NCI-H82 treated with DMSO at 0.1 percent for 48 hours (cell line): ENCODE measurements around the gene HAPLN2.
A peak's percentile ranks its signal among the peaks of the same experiment; 100 is the strongest.

ENCODE experiments used
- DNase-seq: peaks from one replicate; lab custom pipeline; 2025; ENCODE audit not compliant: unreplicated experiment; lab: John Stamatoyannopoulos, UW

The HAPLN2 gene

DNA sequence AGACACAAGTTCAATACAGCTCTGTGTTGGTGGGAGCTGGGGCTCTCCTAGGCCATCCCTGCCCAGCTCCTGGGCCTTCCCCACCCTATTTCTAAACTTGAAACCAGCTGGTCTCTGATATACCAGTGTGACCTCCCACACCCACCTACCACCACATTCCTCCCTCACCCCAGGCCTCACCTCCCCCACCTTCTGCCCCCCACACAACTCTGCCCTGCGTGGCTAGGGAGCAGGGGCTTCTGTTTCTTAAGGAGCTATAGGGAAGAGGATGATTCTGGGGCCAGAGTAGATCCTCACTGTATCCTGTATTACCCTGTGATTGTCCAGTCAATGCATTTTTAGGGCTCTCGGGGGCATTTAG, 41.5 kb downstream of the HAPLN2 start:
- no peak for DNase-seq

DNA sequence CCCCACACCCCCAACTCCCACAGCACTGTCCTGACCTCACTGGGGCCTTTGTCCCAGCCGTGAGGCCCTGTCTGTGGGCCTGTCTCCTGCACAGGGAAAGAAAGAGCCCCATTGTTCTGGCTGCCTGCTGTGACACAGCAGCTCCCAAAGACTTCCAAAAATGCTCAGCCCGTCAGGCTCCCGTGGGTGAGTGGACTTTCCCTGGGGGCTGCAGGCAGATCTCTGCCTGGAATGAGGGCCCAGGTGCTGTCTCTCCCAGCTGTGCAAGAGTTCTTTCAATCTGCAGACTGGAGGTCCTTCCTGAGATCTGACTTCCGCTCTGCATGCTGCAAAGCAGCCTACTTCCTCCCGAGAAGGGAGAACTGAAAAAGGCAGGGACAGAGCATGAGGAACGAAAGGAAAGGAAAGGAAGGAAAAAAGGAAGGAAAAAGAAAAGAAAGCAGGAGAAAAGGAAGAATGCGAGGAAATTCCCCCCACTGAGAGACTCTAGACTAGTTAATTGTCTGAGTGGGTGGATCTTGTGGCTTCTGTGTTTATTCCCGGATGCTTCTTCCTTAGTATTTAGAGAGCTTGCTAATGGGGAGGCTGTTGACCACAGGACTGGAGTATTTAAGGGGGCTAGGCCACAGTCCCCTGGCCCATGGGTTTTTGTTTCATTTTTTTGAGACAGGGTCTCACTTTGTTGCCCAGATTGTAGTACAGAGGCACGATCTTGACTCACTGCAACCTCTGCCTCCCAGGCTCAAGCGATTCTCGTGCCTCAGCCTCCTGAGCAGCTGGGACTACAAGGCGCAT, 43.0 kb downstream of the HAPLN2 start:
- DNase-seq: no peak

DNA sequence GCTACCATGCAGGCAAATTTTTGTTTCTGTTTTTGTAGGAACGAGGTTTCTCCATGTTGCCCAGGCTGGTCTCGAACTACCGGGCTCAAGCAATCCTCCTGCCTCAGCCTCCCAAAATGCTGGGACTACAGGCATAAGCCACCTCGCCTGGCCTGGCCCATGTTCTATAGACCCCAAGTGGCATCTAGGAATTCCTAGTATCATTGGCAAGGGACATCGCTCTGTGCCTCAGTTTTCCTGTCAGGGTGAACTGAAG, 43.5 kb downstream of the HAPLN2 start:
- no peak for DNase-seq

DNA sequence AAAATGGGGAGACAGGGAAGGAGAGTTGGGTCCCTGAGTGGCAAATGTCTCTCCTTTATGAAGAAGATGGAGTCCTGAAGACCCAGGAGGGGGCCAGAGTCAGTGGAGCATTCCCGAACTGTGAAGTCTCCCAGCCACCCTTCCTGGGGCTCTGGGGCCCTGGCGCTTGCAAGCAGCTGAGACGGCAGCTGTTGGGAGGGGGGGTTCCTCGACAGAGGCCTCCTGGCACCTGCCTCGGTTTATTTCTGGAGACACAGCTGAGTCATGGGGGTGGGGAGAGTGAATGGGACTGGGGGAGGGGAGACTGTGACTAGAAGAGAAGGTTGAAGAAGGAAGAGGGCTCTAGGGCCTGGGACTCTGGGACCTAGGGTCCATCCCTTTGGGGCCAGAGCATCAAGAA, 44.0 kb downstream of the HAPLN2 start:
- peak; percentile 76 for DNase-seq

DNA sequence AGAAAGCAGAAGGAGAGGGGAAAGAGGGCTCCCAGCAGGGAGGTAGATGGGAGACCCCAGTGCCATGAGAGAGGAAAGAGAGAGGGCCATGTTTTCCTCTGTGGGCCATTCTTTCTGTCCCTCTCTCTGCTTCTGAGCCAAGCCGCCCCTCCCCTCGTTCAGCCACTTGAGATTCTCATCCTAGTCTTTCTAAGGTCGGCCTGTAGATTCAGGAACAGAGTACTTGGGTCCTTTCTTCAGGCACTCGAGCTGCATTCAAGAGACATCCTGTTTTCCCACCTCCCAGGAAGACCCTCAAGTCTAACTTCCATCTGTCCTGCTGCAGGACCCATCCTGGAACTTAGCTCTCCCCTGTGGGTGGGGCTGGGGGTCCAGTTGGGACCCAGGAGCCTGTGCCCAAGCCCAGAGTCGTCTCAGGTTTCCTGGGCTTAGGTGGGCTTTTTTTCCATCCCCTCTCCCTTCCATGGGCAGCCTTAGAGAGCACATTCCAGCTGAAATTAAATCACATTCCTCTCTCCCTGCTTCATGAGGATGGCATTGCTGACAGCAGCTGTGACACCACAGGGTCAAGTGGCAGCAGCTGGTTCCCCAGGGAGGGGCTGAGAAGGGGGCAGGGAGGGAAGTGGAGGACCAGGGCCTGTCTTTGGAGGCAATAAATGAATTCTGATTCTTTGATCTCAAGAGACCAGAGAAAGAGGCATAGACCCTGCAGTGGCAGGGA, 45.0 kb downstream of the HAPLN2 start:
- no peak for DNase-seq

DNA sequence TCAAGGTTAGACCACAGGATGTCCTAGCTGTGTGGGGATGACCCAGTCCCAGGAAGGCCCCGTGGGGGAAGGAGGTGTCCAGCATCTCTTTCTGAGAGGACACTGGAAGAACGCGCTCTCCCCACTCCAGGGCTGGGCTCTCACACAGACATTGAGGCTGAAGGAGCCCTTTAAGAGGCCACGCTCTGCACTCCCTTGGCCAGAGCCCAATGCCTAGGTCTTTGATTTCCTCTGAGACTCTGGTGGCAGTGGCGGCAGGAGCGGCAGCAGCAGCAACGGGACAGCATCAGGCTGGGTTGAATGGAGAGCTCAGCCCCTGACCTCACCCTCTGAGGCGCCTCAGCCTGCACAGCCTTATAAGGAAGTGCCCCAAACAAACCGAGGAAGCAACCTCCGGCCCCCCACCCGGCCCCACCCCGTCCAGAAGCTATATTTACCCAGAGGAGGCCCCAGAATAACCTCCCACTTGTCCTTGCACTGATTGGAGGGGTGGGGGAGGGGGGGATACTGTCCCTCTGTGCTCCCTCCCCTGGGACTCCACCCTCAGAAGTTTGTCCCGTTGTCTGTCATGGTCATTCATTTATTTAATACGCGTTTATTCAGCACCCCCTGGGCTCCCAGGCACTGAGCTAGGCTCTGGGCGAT, 45.7 kb downstream of the HAPLN2 start:
- DNase-seq: no peak

DNA sequence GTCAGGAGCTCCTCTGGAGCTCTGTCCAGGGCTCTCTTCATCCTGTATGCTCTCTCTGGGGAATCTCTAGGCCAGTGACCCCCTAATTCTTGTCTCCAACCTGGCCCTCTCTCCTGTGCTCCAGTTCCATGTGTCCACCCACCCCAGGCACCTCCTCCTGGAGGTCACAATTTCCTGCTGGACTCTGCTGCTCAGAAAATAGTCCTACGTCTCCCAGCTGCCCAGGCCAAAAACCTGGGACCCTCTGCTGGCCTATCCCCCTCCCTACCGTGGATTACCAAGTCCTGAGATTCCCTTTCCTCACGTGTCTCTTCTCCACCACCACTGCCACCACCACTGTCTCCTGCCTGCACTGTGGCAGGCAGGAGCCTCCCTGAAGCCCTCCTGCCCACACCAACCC, 46.3 kb downstream of the HAPLN2 start:
- no peak for DNase-seq

DNA sequence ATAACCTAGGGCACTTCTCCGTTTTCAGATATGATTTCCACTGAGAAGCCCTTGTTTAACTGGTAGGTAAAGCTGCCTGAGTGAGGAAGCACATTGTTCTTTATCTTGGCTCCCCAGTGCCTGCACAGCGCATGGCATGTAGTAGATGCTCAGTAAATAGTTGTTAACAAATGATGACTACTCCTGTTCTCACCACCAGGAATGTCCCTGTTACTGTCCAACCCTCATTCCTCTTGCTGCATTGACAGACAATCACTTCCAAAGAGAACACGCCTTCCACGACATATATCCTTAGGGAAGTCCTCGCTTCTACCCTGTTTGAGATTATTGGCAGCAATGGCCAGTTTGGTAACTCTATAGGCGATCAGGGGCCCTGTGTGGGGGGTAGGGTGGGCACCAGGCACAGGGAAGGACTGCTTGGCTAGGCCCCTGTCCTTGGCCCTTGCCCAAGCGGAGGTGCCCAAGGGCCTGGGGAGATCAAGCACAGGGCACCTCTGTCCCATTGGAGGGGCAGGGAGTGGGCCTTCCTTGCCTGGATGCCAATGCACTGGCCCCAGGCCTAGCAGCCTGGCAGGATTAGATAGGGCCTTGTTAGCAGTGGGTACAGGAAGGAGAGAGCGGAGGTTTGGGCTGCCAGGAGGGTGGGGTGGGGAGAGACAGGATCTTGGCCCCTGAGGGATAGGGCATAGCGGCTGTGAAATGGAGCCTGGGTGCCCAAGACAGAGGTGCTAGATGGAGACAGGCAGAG, 47.8 kb downstream of the HAPLN2 start:
- DNase-seq: no peak

DNA sequence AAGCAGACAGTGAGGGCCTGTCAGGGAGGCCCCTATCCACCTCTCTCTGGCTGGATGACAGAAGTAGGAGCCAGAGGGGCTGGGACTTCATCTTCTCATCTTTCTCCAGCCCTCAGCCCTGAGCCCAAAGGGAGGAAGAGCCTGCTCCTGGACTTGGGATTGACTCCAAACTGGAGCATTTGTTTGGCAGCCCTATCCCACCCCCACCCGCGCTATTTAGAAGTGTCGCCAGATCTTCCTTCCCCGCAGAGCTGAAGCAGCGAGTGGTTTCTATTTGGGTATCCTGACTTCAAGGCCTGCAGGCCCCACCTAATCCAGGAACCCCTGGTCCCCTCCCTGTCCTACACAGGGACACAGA, 48.4 kb downstream of the HAPLN2 start:
- DNase-seq: no peak

DNA sequence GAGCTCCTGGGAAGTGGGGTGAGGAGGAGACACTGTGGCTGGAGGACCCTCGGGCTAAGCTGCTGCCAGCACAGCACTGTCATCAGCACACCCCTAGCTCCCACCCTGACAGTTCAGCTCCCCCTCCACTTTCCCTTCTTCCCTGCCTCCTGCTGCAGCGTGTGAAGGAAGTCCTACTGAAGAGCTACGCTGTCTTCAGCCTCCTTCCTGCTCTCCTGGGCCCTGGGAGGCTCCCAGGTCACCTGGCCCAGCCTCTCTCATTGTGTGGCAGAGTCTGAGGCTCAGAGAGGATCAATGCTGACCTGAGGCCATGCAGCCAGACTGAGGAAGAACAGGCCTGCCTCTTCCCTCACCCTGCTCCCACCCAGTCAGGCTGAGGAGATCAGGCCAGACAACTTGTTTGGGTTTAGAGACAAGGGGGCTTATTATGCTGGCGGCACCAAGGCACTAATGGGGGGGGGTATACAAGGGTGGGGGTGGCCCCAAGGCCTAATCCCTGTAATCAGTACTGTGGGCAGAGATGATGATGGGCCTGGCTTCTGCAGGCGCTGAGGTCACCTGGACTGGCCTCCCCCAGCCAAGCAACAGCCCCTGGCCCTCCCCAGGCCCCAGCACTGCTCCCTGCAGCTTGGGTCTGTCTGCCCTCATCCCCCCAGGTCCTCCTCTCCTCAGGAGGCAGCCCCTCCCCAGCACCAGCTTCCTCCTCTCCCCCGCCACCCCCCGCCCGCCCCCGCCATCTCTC, 48.9 kb downstream of the HAPLN2 start:
- DNase-seq: peak; percentile 42

DNA sequence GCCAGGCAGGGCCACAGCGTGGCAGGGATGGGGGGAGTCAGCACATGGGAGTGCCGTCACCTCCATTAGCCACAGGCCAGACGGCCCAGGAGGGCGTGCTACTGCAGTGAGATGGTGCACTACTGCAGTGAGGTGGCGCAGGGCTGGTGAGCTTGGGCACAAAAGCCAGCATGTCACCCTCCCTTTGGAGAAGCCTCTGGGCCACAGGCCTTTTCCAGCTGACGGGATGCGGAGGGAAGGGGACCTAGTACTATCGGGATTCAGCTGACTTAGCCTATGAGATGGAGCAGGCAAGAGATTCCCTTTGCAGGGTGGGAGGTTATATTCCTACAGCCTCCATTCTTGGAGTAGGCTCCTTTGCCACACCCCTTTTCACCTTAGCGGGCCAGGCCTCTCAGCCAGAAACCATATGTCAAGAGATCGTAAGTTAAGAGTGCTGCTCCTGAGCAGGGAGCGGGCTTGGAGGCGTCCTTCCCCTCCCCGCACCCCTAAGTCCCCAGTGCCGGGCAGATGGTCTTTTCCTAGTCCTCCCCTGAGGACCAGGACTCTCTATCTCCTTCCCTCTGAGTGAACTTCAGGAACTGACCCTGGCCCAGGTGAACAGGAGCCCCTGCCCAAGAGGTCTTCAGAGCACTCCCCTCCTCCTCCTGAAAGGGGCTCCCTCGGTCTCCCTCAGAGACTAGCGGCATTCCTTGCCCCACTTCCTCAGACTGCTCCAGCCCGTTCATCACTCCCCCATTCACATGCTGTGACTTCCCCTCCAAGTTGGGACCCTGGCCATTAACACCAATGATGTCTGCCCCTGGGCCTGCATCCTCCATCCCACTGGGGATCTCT, 49.8 kb downstream of the HAPLN2 start:
- DNase-seq: peak; percentile 75

DNA sequence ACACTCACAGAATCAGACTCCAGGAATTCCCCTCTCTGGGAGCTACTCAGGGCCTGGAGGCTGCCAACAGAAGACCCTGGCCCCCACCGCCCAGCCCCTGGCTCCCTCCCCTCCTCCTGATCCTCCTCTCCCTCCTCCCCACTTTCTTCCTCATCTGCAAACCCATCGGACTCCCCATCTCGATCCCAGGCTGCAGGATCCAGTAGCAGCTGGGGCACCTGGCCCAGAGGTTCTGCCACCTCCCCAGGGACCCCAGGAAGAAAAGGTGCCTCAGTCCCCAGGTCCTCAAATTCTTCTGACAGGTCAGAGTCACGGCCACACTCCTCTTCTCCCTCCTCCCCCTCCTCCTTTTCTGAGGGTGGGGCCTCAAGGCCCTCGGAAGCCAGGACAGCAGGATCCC, 50.6 kb downstream of the HAPLN2 start:
- DNase-seq: no peak

DNA sequence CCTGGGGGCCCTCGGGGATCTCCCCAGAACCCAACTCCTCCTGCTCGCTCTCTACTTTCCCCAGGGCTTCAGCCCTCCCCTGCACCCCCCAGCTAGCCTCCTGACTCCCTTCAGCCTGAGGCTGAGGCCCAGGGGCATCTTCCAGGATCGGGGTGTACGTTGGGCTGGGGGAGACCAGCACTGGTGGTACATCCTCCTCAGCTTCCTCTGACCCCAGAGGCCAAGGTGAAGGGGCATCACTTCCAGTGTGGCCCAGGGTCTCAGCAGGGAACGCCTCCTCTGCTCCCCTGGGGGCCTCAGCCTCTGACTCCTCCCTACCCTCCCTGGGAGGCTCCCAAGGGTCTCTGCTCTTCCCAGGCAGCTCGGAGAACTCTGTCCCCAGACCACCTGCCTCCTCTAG, 51.1 kb downstream of the HAPLN2 start:
- no peak for DNase-seq

DNA sequence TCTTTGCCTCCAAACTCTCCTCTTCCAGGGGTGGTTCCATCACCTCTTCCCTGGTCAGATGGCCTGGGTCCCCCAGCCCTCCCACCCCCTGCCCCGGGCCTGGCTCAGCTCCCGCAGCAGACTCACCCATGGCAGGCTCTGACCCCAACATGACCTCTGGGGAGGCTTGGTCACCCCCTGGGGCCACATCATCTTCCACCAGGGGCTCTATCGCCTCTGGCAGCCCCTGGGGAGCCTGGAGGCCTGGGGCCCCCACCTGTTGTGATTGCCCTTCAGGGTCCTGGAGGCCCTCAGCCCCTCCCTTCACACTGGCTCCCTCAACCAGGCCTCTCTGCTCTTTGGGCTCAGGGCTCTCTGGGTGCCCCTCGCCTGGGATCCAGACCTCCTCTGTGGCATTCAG, 51.6 kb downstream of the HAPLN2 start:
- DNase-seq: no peak

DNA sequence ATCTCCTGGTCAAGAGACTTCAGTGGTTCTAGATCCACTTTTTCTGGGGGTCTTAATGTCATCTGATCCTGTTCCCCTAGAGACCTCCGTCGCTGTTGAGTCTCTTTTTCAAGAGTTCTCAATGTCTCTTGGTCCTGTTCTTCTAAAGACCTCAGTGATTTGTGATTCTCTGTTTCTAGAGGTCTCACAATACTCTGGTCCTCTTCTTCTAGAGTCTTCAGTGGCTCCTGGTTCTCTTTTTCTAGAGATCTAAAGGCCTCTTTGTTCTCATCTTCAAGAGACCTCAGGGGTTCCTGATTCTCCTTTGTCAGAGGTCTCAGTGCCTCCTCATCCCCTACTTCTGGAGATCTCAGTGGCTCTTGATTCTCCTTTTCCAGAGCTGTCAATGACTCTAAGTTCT, 52.6 kb downstream of the HAPLN2 start:
- no peak for DNase-seq

DNA sequence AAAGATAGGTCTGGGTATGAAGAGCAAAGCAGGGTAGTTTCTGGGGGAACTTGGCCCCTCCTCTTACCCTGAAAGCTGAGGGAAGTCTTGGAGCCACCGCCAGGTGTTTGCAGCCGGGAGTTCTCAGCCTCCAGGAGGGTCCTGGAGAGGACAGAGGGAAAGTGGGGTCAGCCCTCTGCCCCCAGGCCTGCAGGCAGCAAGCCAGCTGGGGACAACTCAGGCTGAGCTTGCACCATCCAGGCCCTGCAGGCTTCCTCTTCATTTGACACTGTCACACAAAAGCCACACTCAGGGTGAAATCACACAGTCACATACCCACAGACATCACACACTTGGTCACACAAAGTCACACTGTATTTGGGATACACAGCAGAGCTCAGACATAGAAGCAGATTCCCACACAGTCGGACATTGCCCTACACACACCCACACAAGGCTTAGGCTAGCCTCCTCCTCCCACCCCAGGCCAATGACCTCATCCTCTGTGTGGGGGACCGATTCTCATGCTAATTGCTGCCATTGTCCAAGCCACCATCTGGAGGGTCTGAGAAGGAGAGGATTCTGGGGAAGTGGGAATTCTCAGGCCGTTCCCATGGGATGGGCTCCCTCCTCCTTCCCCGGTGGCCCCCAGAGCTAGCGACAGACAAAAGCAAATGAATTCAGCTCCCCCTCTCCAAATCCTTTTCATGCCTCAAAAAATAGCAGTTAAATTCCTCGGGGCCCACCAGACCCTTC, 54.3 kb downstream of the HAPLN2 start:
- no peak for DNase-seq
